Uterus (tissue), 2 donors: Measurements from ENCODE around the gene CARF.

Experiments used
- CTCF ChIP-seq, 4 experiments: fragments of 200-600 bp in 2 of 4; fragments of 450-650 bp in 2 of 4; sonication (generic) in 2 of 4; IDR thresholded peaks; one replicate each; pipeline ENCODE4 v1.5.1; 2016 to 2019; ENCODE audit warnings: antibody characterized with exemption in 4 of 4, mild to moderate bottlenecking in 2 of 4, moderate library complexity in 1 of 4
- POLR2A ChIP-seq, 2 donors: fragments of 450-650 bp; IDR thresholded peaks; one replicate each; pipeline ENCODE4 v1.6.1; 2016; ENCODE audit warnings: antibody characterized with exemption in 2 of 2, mild to moderate bottlenecking in 1 of 2, moderate library complexity in 1 of 2

- TF ChIP-seq POLR2A (IDR thresholded peaks at IDR 0.05) (no peak), CTCF (IDR thresholded peaks at IDR 0.05) (no peak)
Observed at GRCh38 chr2:203030545-203030944, 118.5 kb downstream of the CARF start.
